ENCODE data around the gene FSD1. TPM values are rescaled to one million over a fixed set of nuclear protein-coding genes. Genes with fewer than 3 reads are reported as not detected.
"Not testable (repeated sequence)": the region's sequence is repeated elsewhere in the genome, so short reads cannot be mapped to it uniquely, and the experiment has no call there.

FSD1 gene
- polyA plus RNA-seq, 1 donor from 2014 or later = 0.58 TPM

GRCh38 chr19:4342314-4342614 is 37.9 kb downstream of the FSD1 start:
- H3K36me3 Mint-ChIP-seq = peaks cover 3% of the 10 kb centered on the region
- H3K27ac Mint-ChIP-seq = peak overlapping the region in 2 of 3 donors; percentile 81 to 96
- H3K4me1 Mint-ChIP-seq = peaks cover 15 to 26% (median 19%) of the 10 kb centered on the region in 3 donors
- peak overlapping the region; percentile 82 to 95 (median 91) for H3K4me3 Mint-ChIP-seq
- H3K9me3 Mint-ChIP-seq = peaks cover 0 to 1% (median 0%) of the 10 kb centered on the region in 3 donors
- no peaks in the 10 kb centered on the region for H3K27me3 Mint-ChIP-seq

DNA sequence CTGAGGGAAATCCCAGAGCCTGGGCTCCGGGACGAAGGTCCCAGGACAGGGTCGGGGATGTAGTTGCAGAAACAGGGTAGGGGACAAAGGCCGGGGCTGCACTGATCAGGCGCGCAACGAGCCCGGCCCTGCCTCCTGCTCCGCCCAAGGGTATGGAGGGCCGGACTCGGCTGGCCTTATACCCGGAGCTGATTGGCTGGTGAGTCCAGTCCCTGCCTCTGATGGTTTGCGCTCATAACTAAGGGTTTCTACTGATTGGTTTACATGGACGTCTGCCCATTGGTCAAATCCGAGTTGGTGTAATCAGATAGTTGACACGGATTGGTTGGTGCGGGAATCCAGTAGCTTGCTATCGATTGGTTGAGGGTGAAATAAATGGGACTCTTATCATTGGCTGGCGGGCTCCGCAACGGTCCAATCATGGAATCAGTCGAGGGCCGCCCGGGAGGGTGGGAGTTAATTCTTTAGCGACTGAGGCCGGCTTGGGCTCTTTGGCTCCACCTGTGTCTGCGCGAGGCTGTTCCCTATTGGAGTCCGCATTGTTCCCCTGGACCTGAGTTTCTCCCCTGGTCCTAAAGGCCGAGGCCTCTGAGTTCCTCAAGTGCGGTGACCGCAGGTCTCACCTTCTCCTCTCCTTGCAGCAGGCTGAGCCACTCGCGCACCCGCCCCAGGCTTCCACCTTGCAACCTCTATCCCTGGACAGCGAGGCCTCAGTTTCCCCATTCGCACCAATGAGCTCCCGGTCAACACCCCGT is 38.4 kb downstream of the FSD1 start:
- H3K4me1 Mint-ChIP-seq = peaks cover 14 to 22% (median 19%) of the 10 kb centered on the region in 3 donors
- H3K9me3 Mint-ChIP-seq = peaks cover 0 to 1% (median 0%) of the 10 kb centered on the region in 3 donors
- peak overlapping the region; percentile 80 to 96 (median 93) for H3K27ac Mint-ChIP-seq
- H3K36me3 Mint-ChIP-seq = peaks cover 3% of the 10 kb centered on the region
- no peaks in the 10 kb centered on the region for H3K27me3 Mint-ChIP-seq
- peak overlapping the region; percentile 82 to 95 (median 91) for H3K4me3 Mint-ChIP-seq

DNA sequence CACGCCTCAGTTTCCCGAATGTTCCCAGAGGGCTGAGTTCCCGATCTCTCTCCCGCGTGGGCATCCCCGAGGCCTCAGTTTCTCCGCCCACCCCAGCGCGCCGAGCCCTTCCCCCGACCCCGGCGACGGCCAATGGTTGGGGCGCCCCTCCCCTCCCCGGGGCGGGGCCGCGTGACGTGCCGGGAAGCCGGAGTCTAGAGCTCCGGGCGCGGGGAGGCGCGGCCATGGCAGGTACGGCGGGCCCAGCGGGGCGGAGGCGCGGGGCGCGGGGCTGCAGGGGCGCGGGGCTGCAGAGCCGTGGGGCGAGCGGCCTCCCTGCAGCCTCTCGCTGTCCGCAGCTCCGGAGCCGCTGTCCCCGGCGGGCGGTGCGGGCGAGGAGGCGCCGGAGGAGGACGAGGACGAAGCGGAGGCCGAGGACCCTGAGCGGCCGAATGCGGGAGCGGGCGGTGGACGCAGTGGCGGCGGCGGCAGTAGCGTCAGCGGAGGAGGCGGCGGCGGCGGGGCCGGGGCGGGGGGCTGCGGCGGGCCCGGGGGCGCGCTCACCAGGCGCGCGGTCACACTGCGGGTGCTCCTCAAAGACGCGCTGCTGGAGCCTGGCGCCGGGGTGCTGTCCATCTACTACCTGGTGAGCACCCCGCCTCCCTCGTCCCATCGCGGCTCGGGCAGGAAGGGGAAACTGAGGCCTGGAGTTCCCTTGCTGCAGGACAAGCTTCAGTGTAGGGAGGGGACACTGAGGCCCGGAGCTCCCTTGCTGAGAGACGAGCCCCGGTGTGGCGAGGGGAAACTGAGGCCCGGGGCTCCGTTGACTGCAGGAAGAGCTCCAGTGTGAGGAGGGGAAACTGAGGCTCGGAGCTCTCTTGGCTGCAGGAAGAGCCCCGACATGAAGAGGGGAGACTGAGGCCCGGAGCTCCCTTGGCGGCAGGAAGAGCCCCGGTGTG is 39.2 kb downstream of the FSD1 start, which contains the start of gene MPND:
MPND (plus strand) TSS at position 193 of the 938 bp plus-strand sequence; CDS start at position 225, 32 bp downstream.
- peaks cover 8 to 15% (median 12%) of the 10 kb centered on the region in 3 donors for H3K4me1 Mint-ChIP-seq
- peak within 1 kb of the TSS; percentile 80 to 96 (median 93) for H3K27ac Mint-ChIP-seq
- peaks cover 3% of the 10 kb centered on the region for H3K36me3 Mint-ChIP-seq
- no peaks in the 10 kb centered on the region for H3K27me3 Mint-ChIP-seq
- H3K4me3 Mint-ChIP-seq = peak within 1 kb of the TSS; percentile 82 to 95 (median 91)
- H3K9me3 Mint-ChIP-seq = peaks cover 0 to 1% (median 0%) of the 10 kb centered on the region in 3 donors

DNA sequence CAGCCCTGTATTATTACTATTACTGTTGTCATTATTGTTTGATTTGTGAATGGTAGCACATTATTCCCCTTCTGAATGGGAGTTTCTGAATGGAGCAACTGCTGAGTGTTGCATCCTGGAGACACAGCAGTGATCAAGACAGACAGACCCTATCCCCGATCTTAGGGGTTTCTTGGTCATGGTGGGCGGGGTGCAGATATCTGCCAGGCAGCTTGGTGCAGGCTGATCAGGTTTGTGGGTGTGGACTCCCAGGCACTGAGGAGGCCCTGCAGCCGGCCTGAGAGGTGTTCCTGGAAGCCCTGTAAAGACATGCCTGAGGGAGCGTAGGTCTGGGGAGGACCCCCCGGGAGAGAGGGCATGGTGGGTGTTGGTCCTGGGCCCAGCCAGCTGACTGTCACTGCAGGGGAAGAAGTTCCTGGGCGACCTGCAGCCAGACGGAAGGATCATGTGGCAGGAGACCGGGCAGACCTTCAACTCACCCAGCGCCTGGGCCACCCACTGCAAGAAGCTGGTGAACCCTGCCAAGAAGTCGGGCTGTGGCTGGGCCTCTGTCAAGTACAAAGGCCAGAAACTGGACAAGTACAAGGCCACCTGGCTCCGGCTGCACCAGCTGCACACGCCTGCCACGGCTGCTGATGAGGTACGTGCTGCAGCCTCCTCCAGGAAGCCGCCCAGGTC is 41.1 kb downstream of the FSD1 start:
- Mint-ChIP-seq H3K9me3 (peaks cover 0 to 1% (median 0%) of the 10 kb centered on the region in 3 donors), H3K36me3 (peaks cover 3% of the 10 kb centered on the region)

DNA sequence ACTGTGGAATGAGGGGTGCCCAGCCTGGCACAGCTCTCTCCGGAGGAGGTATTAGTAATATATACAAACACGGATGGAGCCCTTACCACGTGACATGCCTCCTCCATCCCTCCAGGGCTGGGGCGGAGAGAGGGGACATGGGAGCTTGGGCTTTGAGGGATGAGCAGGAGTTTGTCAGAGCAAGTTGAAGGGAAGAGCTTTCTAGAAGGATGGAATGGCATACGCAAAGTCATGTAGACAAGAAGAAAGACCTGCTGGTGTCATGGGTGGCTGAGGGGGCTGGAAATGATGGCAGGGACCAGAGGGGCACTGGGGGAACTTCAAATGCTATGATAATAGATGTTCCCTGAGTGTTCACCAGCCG is 41.6 kb downstream of the FSD1 start:
- Mint-ChIP-seq H3K27me3 (no peaks in the 10 kb centered on the region), H3K36me3 (peaks cover 3% of the 10 kb centered on the region), H3K4me1 (peaks cover 5 to 12% (median 7%) of the 10 kb centered on the region in 3 donors), H3K4me3 (peak overlapping the region in 3 of 4 donors; percentile 27 to 76 (median 46)), H3K9me3 (peaks cover 0 to 1% (median 0%) of the 10 kb centered on the region in 3 donors), H3K27ac (no peak overlapping the region)

More for the DNA sequence above, 41.1 kb downstream of the FSD1 start:
- H3K4me1 Mint-ChIP-seq = peaks cover 7 to 10% (median 9%) of the 10 kb centered on the region in 3 donors
- no peaks in the 10 kb centered on the region for H3K27me3 Mint-ChIP-seq
- peak overlapping the region in 3 of 4 donors; percentile 18 to 68 (median 52) for H3K4me3 Mint-ChIP-seq
- no peak overlapping the region for H3K27ac Mint-ChIP-seq

- peak overlapping the region in 1 of 3 donors; percentile 7 for H3K27ac Mint-ChIP-seq
- no peaks in the 10 kb centered on the region for H3K27me3 Mint-ChIP-seq
- H3K4me1 Mint-ChIP-seq = peaks cover 5 to 12% (median 7%) of the 10 kb centered on the region in 3 donors
- peak overlapping the region in 1 of 4 donors; percentile 19 for H3K4me3 Mint-ChIP-seq
- peaks cover 3% of the 10 kb centered on the region for H3K36me3 Mint-ChIP-seq
- no peaks in the 10 kb centered on the region for H3K9me3 Mint-ChIP-seq
These were observed 43.1 kb downstream of the FSD1 start for GRCh38 chr19:4347521-4347920.

DNA sequence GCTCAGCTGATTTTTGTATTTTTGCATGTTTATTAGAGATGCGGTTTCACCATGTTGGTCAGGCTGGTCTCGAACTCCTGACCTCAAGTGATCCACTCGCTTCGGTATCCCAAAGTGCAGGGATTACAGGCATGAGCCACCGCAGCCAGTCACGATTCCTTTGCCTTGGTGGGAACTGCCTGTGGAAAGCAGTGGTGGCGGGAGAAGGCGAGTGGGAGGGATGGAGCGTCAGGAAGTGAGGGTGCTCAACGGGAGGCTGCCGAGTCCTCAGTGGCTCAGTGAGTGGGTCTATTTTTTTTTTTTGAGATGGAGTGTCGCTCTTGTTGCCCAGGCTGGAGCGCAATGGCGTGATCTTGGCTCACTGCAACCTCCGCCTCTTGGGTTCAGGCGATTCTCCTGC is 44.8 kb downstream of the FSD1 start:
- H3K27me3 Mint-ChIP-seq, H3K4me1 Mint-ChIP-seq, H3K9me3 Mint-ChIP-seq, H3K27ac Mint-ChIP-seq, H3K4me3 Mint-ChIP-seq, H3K36me3 Mint-ChIP-seq: not testable (repeated sequence)

DNA sequence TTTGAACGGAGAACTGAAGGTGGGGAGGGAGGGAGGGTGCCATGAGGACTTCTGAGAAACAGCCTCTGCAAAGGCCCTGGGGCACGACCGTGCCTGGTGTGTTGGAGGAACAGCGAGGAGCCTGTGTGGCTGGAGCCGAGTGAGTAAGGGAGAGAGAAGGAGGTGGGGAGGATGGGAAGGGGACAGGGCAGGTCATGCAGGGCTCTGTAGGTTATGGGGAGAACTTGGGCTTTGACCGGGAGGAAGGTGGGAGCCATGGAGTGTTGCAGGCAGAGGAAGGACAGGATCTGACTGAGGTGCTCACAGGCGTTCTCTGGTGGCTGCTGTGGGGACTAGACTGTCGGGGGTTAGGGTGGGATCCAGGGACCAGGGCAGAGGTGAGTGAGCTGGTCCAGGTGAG is 45.7 kb downstream of the FSD1 start:
- H3K27ac Mint-ChIP-seq = no peak overlapping the region

GRCh38 chr19:4350726-4351125 is 46.3 kb downstream of the FSD1 start:
- H3K36me3 Mint-ChIP-seq = peaks cover 3% of the 10 kb centered on the region
- peaks cover 0 to 3% (median 0%) of the 10 kb centered on the region in 3 donors for H3K4me1 Mint-ChIP-seq
- H3K27ac Mint-ChIP-seq = no peak overlapping the region
- H3K27me3 Mint-ChIP-seq = no peaks in the 10 kb centered on the region
- H3K9me3 Mint-ChIP-seq = peaks cover 0 to 1% (median 0%) of the 10 kb centered on the region in 3 donors
- H3K4me3 Mint-ChIP-seq = no peak overlapping the region

More for the DNA sequence above, 45.7 kb downstream of the FSD1 start:
- Mint-ChIP-seq H3K36me3 (peaks cover 3% of the 10 kb centered on the region), H3K4me3 (no peak overlapping the region), H3K27me3 (no peaks in the 10 kb centered on the region), H3K9me3 (peaks cover 0 to 1% (median 0%) of the 10 kb centered on the region in 3 donors), H3K4me1 (peaks cover 0 to 5% (median 3%) of the 10 kb centered on the region in 3 donors)

- H3K36me3 Mint-ChIP-seq = no peaks in the 10 kb centered on the region
- H3K4me1 Mint-ChIP-seq = peaks cover 0 to 3% (median 0%) of the 10 kb centered on the region in 3 donors
- H3K9me3 Mint-ChIP-seq = peaks cover 0 to 1% (median 0%) of the 10 kb centered on the region in 3 donors
- no peaks in the 10 kb centered on the region for H3K27me3 Mint-ChIP-seq
- H3K4me3 Mint-ChIP-seq = no peak overlapping the region
- no peak overlapping the region for H3K27ac Mint-ChIP-seq
These were observed 48.3 kb downstream of the FSD1 start for GRCh38 chr19:4352701-4353121.

DNA sequence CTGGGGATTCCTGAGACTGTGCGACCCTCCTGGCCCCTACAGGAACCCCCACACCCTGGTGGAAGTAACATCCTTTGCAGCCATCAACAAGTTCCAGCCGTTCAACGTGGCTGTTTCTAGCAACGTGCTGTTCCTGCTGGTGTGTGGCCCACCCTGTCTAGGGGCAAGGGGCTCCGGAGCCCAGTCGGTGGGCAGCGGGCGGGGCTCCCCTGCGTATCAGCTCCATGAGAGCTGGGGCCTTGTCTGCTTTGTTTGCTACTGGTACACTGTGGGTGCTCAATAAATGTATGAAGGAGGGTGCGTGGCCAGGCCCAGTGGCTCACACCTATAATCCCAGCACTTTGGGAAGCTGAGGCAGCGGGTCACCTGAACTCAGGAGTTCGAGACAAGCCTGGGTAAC is 49.9 kb downstream of the FSD1 start:
- H3K4me3 Mint-ChIP-seq = no peak overlapping the region
- H3K27ac Mint-ChIP-seq = peak overlapping the region in 2 of 3 donors; percentile 25 to 46
- peaks cover 0 to 1% (median 0%) of the 10 kb centered on the region in 3 donors for H3K9me3 Mint-ChIP-seq
- H3K4me1 Mint-ChIP-seq = peaks cover 0 to 3% (median 0%) of the 10 kb centered on the region in 3 donors
- H3K27me3 Mint-ChIP-seq = no peaks in the 10 kb centered on the region
- H3K36me3 Mint-ChIP-seq = no peaks in the 10 kb centered on the region

DNA sequence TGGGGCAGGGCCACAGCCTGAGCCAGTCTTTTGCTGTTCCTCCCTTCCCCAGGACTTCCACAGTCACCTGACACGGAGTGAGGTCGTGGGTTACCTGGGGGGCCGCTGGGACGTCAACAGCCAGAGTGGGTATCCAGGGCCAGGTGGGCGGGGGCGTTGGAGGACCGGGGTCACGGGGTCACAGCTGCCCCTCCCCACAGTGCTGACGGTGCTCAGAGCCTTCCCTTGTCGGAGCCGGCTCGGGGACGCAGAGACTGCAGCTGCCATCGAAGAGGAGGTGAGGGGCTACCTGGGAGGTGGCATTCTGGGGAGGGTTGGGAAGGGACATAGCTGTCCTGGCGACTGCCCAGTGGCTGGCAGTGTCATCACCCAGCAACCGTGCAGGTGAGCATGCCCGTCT is 50.5 kb downstream of the FSD1 start:
- Mint-ChIP-seq H3K36me3 (no peaks in the 10 kb centered on the region), H3K4me3 (no peak overlapping the region), H3K27ac (peak overlapping the region in 1 of 3 donors; percentile 46), H3K9me3 (peaks cover 0 to 1% (median 0%) of the 10 kb centered on the region in 3 donors), H3K4me1 (peaks cover 0 to 3% (median 0%) of the 10 kb centered on the region in 3 donors), H3K27me3 (no peaks in the 10 kb centered on the region)

- peaks cover 0 to 1% (median 0%) of the 10 kb centered on the region in 3 donors for H3K9me3 Mint-ChIP-seq
- no peaks in the 10 kb centered on the region for H3K36me3 Mint-ChIP-seq
- H3K27ac Mint-ChIP-seq = no peak overlapping the region
- H3K27me3 Mint-ChIP-seq = no peaks in the 10 kb centered on the region
- H3K4me3 Mint-ChIP-seq = no peak overlapping the region
- H3K4me1 Mint-ChIP-seq = no peaks in the 10 kb centered on the region
These were observed 52.8 kb downstream of the FSD1 start for GRCh38 chr19:4357095-4357797.

DNA sequence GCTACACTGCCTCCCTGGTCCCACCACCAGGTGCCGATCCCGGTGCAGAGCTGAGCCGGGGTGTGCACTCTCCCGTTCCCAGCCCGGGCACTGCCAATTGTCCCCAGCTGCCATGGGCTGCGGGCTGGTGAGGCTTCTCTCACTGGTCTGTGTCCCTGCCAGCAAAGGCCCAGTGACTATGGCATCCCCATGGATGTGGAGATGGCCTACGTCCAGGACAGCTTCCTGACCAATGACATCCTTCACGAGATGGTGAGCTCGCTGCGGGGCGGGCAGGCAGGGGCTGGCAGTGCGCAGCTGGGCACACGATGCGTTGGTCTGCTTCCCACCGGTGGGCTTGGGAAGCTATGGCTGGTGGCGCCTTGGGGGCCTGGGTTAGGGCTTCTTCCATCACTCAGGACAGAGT is 53.5 kb downstream of the FSD1 start:
- no peaks in the 10 kb centered on the region for H3K9me3 Mint-ChIP-seq
- no peak overlapping the region for H3K4me3 Mint-ChIP-seq
- H3K4me1 Mint-ChIP-seq = no peaks in the 10 kb centered on the region
- H3K27me3 Mint-ChIP-seq = no peaks in the 10 kb centered on the region
- no peaks in the 10 kb centered on the region for H3K36me3 Mint-ChIP-seq
- H3K27ac Mint-ChIP-seq = no peak overlapping the region
